Measurements from ENCODE around the gene CTTNBP2NL. TPM values are rescaled to one million over a fixed set of nuclear protein-coding genes. Genes with fewer than 3 reads are reported as not detected.

CTTNBP2NL gene
- total RNA-seq (2021): 28.7 and 32.2 TPM in 2 replicates
- Bru-seq, nascent RNA: percentile 88 among the genes with signal in this experiment
- BruChase-seq, experiment 1, labeled RNA remaining after a 2-hour chase: percentile 84 among the genes with signal in this experiment
- BruChase-seq, experiment 2, labeled RNA remaining after a 6-hour chase: percentile 65 among the genes with signal in this experiment
- long read RNA-seq, full-length matches to known transcripts: 14 of 24 reads
- long read RNA-seq, partial matches to known transcripts: 8 of 24 reads
- long read RNA-seq, other reads (novel, unspliced or antisense): 2 of 24 reads

- no TSS peak for BruUV-seq (replicated peaks)
- Histone ChIP-seq H3K9me3 (ENCODE audit: insufficient read depth, low read depth) (no peaks in the 10 kb centered on the region), H3K4me3 (peak within 1 kb of the TSS; percentile 97), H3K36me3 (ENCODE audit: low read depth) (no peaks in the 10 kb centered on the region), H2AFZ (peak within 1 kb of the TSS; percentile 96), H3K27me3 (ENCODE audit: insufficient read depth, low read depth) (no peaks in the 10 kb centered on the region), H4K20me1 (ENCODE audit: insufficient read depth) (peaks cover 7% of the 10 kb centered on the region; the same call in 1 of the 2 replicates), H3K79me2 (ENCODE audit: low read depth) (peaks cover 54% of the 10 kb centered on the region), H3K4me2 (peak within 1 kb of the TSS; percentile 85), H3K9me2 (ENCODE audit: insufficient read depth) (no peaks in the 10 kb centered on the region), H3K27ac (peak within 1 kb of the TSS; percentile 94), H3F3A (ENCODE audit: insufficient read depth, low read depth) (peaks cover 18% of the 10 kb centered on the region), H3K4me1 (replicated peaks; ENCODE audit: insufficient read depth) (peaks cover 44% of the 10 kb centered on the region)
- no peak for TF ChIP-seq CTCF (conservative IDR thresholded peaks at IDR 0.05)
- TF ChIP-seq EZH2 (IDR thresholded peaks at IDR 0.05; ENCODE audit: low read depth): no peak
- ChIA-PET POLR2A (ENCODE audit: unreplicated experiment) (interaction anchor here (0.5 to 0.7 kb wide), 3 partner anchors 24 to 182 kb away, joined by 3 to 7 read pairs (median 4); no protein-coding TSS in a partner anchor), CTCF (interaction anchor here (0.6 to 1.1 kb wide), 3 partner anchors 106 to 836 kb away, joined by 3 to 6 read pairs (median 3); no protein-coding TSS in a partner anchor)
- intact Hi-C loops (cut with micrococcal nuclease; ENCODE audit: unreplicated experiment): no loop called here
- DNase-seq: peak; percentile 93 to 94
Observed at GRCh38 chr1:112395821-112396652, at the start of gene CTTNBP2NL. CTTNBP2NL (plus strand) TSS chr1:112396214; CDS start chr1:112416166, 19,952 bp downstream.

- ChIA-PET CTCF (no interaction called here), POLR2A (ENCODE audit: unreplicated experiment) (no interaction called here)
- intact Hi-C loops (cut with micrococcal nuclease; ENCODE audit: unreplicated experiment): no loop called here
- H3K4me1 ChIP-seq (replicated peaks; ENCODE audit: insufficient read depth): no peaks in the 10 kb centered on the region
- DNase-seq: no peak
- H3K79me2 ChIP-seq (ENCODE audit: low read depth): no peaks in the 10 kb centered on the region
- no peak overlapping the region for H3K27ac ChIP-seq
- no TSS peak for BruUV-seq (replicated peaks)
- no peak overlapping the region for H3K4me3 ChIP-seq
- H3K9me2 ChIP-seq (ENCODE audit: insufficient read depth): no peaks in the 10 kb centered on the region
- peaks cover 74% of the 10 kb centered on the region for H3K27me3 ChIP-seq (ENCODE audit: insufficient read depth, low read depth)
- no peaks in the 10 kb centered on the region for H3K36me3 ChIP-seq (ENCODE audit: low read depth)
- no peaks in the 10 kb centered on the region for H4K20me1 ChIP-seq (ENCODE audit: insufficient read depth)
- H2AFZ ChIP-seq: no peak overlapping the region
- no peaks in the 10 kb centered on the region for H3K9me3 ChIP-seq (ENCODE audit: insufficient read depth, low read depth)
- no peak overlapping the region for H3K4me2 ChIP-seq
- no peaks in the 10 kb centered on the region for H3F3A ChIP-seq (ENCODE audit: insufficient read depth, low read depth)
- no peak for TF ChIP-seq EZH2 (IDR thresholded peaks at IDR 0.05; ENCODE audit: low read depth)
- no peak for TF ChIP-seq CTCF (conservative IDR thresholded peaks at IDR 0.05)
Observed at GRCh38 chr1:112346801-112347350, 49.1 kb upstream of the CTTNBP2NL start.

GRCh38 chr1:112356765-112357164 is 39.2 kb upstream of the CTTNBP2NL start:
- no peak for DNase-seq

More at GRCh38 chr1:112356765-112357164, 39.2 kb upstream of the CTTNBP2NL start:
- no peaks in the 10 kb centered on the region for H4K20me1 ChIP-seq (ENCODE audit: insufficient read depth)
- POLR2A ChIA-PET (ENCODE audit: unreplicated experiment): no interaction called here
- no TSS peak for BruUV-seq (replicated peaks)
- H3K27me3 ChIP-seq (ENCODE audit: insufficient read depth, low read depth): peaks cover 87% of the 10 kb centered on the region
- H3K9me2 ChIP-seq (ENCODE audit: insufficient read depth): no peaks in the 10 kb centered on the region
- no peak overlapping the region for H3K4me2 ChIP-seq
- H3K27ac ChIP-seq: no peak overlapping the region
- H3K9me3 ChIP-seq (ENCODE audit: insufficient read depth, low read depth): no peaks in the 10 kb centered on the region
- H3F3A ChIP-seq (ENCODE audit: insufficient read depth, low read depth): no peaks in the 10 kb centered on the region
- intact Hi-C loops (cut with micrococcal nuclease; ENCODE audit: unreplicated experiment): no loop called here
- H2AFZ ChIP-seq: no peak overlapping the region
- TF ChIP-seq EZH2 (IDR thresholded peaks at IDR 0.05; ENCODE audit: low read depth) (no peak), CTCF (conservative IDR thresholded peaks at IDR 0.05) (no peak)
- no peaks in the 10 kb centered on the region for H3K79me2 ChIP-seq (ENCODE audit: low read depth)
- H3K4me3 ChIP-seq: no peak overlapping the region
- no peaks in the 10 kb centered on the region for H3K36me3 ChIP-seq (ENCODE audit: low read depth)
- H3K4me1 ChIP-seq (replicated peaks; ENCODE audit: insufficient read depth): no peaks in the 10 kb centered on the region
- CTCF ChIA-PET: interaction anchor here (0.8 kb wide), 1 partner anchor 106 kb away, joined by 3 read pairs; no protein-coding TSS in a partner anchor

All from PC-9 (cell line).